Measurements from ENCODE around the gene ADD1.
A peak's percentile ranks its signal among the peaks of the same experiment; 100 is the strongest.

ADD1 gene

DNA sequence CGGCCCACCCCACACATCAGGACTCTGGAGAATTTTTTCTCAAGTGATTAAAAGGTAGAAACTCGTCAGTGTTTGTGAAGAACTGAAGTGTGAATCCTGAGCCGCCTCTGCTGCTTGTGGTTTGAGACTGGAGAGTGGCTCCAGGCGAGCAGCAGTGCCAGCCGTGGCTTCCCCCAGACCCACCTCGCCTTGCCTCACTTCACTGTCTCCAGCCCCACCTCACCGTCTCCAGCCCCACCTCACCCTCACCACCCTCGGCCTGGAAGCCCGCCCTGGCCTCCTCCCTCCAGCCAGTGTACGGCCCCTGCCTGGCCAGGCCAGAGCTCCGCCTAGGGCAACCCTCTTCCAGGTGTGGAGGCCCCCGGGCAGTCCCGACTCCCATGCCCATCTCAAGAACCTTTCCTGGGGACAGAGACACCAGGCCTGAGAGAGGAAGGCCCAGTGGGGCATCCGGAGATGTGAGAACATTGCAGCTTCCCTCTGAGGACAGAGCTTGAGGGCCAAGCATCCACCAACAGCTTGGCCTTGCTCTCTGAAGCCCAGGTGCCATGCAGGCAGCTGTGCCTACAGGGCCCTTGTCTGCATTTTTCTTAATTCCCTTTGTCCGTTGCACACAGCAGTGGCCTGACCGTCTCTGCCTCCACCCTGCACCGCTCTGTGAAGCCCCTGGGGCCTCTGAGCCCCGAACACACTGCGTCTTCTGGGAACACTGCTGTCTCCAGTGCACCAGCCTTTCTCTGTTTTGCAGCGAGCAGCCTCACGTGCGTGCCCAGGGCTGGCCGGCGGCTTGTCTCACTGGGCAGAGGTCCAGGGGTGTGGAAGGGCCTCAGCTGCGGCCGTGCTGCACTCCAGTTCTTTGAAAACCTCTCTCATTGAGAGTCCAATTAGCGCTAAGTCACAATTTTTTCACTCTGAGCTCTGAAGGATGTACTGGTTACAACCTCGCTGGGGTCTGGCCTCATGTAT, 37.0 kb upstream of the ADD1 start:
- POLR2A ChIA-PET (ENCODE audit: low non-redundant PET) = no interaction called here
- TF ChIP-seq, protein P1, sequence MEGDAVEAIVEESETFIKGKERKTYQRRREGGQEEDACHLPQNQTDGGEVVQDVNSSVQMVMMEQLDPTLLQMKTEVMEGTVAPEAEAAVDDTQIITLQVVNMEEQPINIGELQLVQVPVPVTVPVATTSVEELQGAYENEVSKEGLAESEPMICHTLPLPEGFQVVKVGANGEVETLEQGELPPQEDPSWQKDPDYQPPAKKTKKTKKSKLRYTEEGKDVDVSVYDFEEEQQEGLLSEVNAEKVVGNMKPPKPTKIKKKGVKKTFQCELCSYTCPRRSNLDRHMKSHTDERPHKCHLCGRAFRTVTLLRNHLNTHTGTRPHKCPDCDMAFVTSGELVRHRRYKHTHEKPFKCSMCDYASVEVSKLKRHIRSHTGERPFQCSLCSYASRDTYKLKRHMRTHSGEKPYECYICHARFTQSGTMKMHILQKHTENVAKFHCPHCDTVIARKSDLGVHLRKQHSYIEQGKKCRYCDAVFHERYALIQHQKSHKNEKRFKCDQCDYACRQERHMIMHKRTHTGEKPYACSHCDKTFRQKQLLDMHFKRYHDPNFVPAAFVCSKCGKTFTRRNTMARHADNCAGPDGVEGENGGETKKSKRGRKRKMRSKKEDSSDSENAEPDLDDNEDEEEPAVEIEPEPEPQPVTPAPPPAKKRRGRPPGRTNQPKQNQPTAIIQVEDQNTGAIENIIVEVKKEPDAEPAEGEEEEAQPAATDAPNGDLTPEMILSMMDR (conservative IDR thresholded peaks at IDR 0.05; ENCODE audit: low read depth) = no peak

DNA sequence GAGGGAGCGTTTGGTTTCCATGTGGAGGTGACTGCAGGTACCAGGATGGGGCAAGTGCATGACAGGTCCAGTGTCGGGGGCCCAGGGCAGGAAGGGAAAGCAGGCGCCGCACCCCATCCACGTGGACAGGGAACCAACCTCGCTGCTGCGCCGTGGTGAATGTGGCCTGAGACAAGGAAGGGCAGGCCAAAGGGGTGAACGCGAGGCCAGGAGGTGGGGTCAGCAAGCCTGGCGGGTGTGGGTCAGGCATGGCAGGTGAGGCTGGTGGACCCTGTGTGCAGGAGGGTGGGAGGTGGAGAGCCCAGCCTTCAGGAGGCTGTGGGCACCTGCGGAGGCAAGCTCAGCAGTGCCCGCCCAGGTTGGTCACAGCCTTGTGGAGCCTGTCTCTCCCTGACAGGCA, 36.1 kb upstream of the ADD1 start:
- ChIA-PET CTCF (interaction anchor here (0.6 kb wide), 1 partner anchor 43 kb away, joined by 3 read pairs; no protein-coding TSS in a partner anchor), POLR2A (ENCODE audit: low non-redundant PET) (no interaction called here)
- peak overlapping the region; percentile 90 for H3K27ac ChIP-seq
- TF ChIP-seq, protein P1 (conservative IDR thresholded peaks at IDR 0.05; ENCODE audit: low read depth) = no peak
- no peak for DNase-seq (ENCODE audit: low spot score)

More for the DNA sequence above, 37.0 kb upstream of the ADD1 start:
- no peak for DNase-seq (ENCODE audit: low spot score)
- CTCF ChIA-PET = no interaction called here
- H3K27ac ChIP-seq = peak overlapping the region; percentile 90

DNA sequence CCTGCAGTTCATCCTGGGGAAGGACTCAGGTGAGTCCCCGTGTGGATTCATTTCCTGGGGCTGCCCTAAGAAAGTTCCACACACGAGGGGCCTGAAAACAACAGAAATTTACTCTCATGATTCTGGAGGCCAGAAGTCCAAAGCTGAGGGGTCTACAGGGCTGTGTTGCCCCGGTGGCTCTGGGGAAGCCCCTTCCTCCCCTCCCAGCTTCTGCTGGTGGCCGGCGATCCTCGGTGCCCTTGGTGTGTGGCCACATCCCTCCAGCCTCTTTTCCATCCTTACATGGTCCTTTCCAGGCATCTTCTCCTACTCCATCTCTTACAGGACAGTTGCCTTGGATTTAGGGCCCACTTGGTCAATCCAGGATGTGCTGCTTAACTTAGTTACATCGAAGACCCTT, 35.6 kb upstream of the ADD1 start:
- ChIA-PET POLR2A (ENCODE audit: low non-redundant PET) (no interaction called here), CTCF (interaction anchor here (0.6 kb wide), 1 partner anchor 43 kb away, joined by 3 read pairs; no protein-coding TSS in a partner anchor)
- no peak for DNase-seq (ENCODE audit: low spot score)
- TF ChIP-seq, protein P1 (conservative IDR thresholded peaks at IDR 0.05; ENCODE audit: low read depth) = no peak
- H3K27ac ChIP-seq = peak overlapping the region; percentile 90

DNA sequence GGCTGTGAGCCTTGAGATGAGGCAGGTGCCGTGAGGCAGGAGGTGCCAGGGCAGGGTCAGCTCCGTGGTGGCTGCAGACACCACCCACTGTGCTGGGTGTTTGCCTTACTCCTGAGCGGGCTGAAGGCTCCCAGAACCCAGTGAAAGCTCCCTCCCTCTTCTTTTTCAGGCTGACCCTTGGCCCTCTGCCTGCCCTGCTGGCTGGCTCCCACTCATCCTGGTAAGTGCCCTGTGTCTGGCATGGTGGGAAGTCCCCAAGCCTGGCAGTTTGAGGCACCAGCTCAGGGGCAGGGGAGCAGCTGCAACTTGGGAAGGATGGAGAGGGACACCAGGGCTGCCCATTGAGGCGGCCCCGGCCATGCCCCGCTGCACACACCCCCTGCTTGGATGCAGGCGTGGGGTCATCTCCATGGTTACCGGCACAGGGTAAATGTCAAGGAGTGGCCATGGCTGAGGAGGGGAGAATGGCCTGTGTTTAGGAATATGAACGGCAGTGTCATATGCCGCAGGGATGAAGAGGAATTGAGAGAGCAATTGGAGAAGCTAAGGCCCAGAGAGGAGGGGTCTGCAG, 33.9 kb upstream of the ADD1 start:
- DNase-seq (ENCODE audit: low spot score) = no peak
- TF ChIP-seq, protein P1 (conservative IDR thresholded peaks at IDR 0.05; ENCODE audit: low read depth) = no peak
- ChIA-PET CTCF (no interaction called here), POLR2A (ENCODE audit: low non-redundant PET) (no interaction called here)
- H3K27ac ChIP-seq = peak overlapping the region; percentile 61

DNA sequence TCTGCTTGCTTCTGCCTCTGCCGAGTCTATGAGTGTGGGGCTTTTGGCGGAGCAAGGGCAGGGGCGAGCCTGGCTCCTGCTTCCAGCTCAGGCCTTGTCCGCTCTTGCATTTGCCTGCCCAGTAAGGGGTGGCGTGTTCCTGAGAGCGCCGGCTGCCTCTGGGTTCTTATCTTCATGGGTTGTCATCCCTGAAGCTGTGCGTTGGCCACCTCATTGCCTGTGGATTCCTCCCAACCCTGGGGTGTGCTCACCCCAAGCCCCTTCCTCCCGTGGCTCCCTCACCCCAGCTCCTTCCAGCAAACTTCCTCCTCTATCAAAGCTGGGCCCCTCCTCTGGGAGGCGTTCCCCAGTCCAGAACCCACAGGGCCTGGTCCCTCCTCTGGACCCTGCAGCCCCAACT, 33.3 kb upstream of the ADD1 start:
- CTCF ChIA-PET = no interaction called here
- no peak for DNase-seq (ENCODE audit: low spot score)
- H3K27ac ChIP-seq = peak overlapping the region; percentile 61
- POLR2A ChIA-PET (ENCODE audit: low non-redundant PET) = no interaction called here
- TF ChIP-seq, protein P1 (conservative IDR thresholded peaks at IDR 0.05; ENCODE audit: low read depth) = no peak

DNA sequence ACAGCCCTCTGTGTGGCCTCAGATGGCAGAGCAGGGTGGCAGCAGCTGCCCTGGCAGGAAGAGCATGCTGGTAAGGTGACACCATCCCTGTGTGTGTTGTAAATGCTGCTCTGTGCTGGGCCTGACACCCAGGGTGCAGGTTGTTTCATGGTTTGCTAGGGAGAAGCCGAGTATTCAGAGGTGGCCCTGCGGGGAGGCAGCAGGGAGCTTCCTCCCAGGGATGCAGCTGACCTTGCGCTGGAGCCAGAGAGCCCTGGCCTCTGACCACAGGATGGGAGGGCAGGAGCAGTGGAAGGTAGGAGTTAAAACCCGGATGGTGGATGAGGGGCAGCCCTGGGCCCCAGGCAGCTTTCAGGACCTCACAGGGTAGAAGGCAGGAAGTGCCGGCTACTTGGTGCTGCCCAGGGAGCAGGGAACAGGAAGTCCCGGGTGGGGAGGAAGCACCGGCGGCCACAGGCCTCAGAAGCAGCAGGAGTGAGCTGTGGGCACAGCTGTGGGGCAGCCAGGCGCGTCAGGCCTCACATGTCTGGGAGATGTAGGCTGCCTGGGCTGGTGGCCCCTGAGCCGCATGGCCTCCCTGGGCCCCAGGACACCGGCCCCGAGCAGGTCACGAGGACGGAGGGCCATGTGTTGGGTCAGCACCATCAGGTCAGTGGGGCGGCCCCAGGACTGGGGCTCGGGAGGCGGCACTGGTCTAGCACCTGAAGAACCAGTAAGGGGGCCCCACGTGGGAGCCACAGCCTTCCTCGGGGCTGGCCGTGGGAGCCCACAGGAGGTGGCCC, 31.6 kb upstream of the ADD1 start:
- peak overlapping the region; percentile 61 for H3K27ac ChIP-seq
- TF ChIP-seq, protein P1 (conservative IDR thresholded peaks at IDR 0.05; ENCODE audit: low read depth) = no peak
- ChIA-PET CTCF (no interaction called here), POLR2A (ENCODE audit: low non-redundant PET) (interaction anchor here (0.7 kb wide), 1 partner anchor 52 kb away, joined by 3 read pairs; no protein-coding TSS in a partner anchor)
- no peak for DNase-seq (ENCODE audit: low spot score)

Measured in RWPE1 (cell line).